GM12892 (cell line): Measurements from ENCODE around the gene BATF3.
"Not testable (repeated sequence)": the region's sequence is repeated elsewhere in the genome, so short reads cannot be mapped to it uniquely, and the experiment has no call there.

Source experiments
- DNase-seq: peaks from one replicate; pipeline ENCODE4 v3.0.0; 2011; ENCODE audit not compliant: insufficient read length
- FAIRE-seq: peaks from 2 replicates; lab custom pipeline; 2011; peaks lifted over from hg19 to GRCh38; lab: Jason Lieb, UNC
- POLR2A ChIP-seq: IDR thresholded peaks from 2 replicates; pipeline ENCODE4 v1.6.1; 2011; ENCODE audit warnings: low read depth, low read length, control low read depth
- POLR2AphosphoS5 ChIP-seq: IDR thresholded peaks from 2 replicates; pipeline ENCODE4 v1.6.1; 2011; ENCODE audit warnings: low read depth, low read length, control low read depth
- TAF1 ChIP-seq: IDR thresholded peaks from 2 replicates; pipeline ENCODE4 v1.6.1; 2011; ENCODE audit warnings: low read depth, mild to moderate bottlenecking, control low read depth, low read length, borderline replicate concordance

Gene BATF3

GRCh38 chr1:212647004-212647403 is 52.6 kb downstream of the BATF3 start:
- TF ChIP-seq POLR2AphosphoS5 (no peak), TAF1 (no peak), POLR2A (no peak)
- FAIRE-seq = no peak
- no peak for DNase-seq

GRCh38 chr1:212646588-212646987 is 53.1 kb downstream of the BATF3 start:
- TF ChIP-seq TAF1 = no peak
- no peak for TF ChIP-seq POLR2A
- TF ChIP-seq POLR2AphosphoS5 = no peak
- no peak for DNase-seq
- no peak for FAIRE-seq

- FAIRE-seq = no peak
- TF ChIP-seq TAF1 (no peak), POLR2A (no peak), POLR2AphosphoS5 (no peak)
- no peak for DNase-seq
Measured at GRCh38 chr1:212645546-212646543, 53.8 kb downstream of the BATF3 start.

- TF ChIP-seq POLR2A (no peak), POLR2AphosphoS5 (no peak), TAF1 (no peak)
- DNase-seq (no peak), FAIRE-seq (peak; percentile 17)
Measured at GRCh38 chr1:212644866-212645545, 54.6 kb downstream of the BATF3 start.

GRCh38 chr1:212643877-212644276 is 55.8 kb downstream of the BATF3 start:
- no peak for TF ChIP-seq TAF1
- no peak for TF ChIP-seq POLR2AphosphoS5
- no peak for TF ChIP-seq POLR2A

GRCh38 chr1:212641956-212642355 is 57.7 kb downstream of the BATF3 start:
- DNase-seq (no peak), FAIRE-seq (no peak)
- TF ChIP-seq POLR2A = no peak
- no peak for TF ChIP-seq TAF1
- no peak for TF ChIP-seq POLR2AphosphoS5

More at GRCh38 chr1:212643877-212644276, 55.8 kb downstream of the BATF3 start:
- no peak for FAIRE-seq
- no peak for DNase-seq

GRCh38 chr1:212640223-212640878 is 59.3 kb downstream of the BATF3 start:
- TF ChIP-seq POLR2A (no peak), POLR2AphosphoS5 (no peak), TAF1 (no peak)
- no peak for DNase-seq
- FAIRE-seq = no peak

GRCh38 chr1:212639524-212639923 is 60.1 kb downstream of the BATF3 start:
- not testable (repeated sequence) for FAIRE-seq, DNase-seq

- DNase-seq = no peak
- no peak for FAIRE-seq
- TF ChIP-seq POLR2A (no peak), TAF1 (no peak), POLR2AphosphoS5 (no peak)
Measured at GRCh38 chr1:212638492-212639151, 61.0 kb downstream of the BATF3 start.

GRCh38 chr1:212637902-212638301 is 61.7 kb downstream of the BATF3 start:
- TF ChIP-seq POLR2AphosphoS5 (no peak), TAF1 (no peak), POLR2A (no peak)
- no peak for FAIRE-seq
- no peak for DNase-seq
